GM12865 (cell line): ENCODE measurements around the gene MMP1.

ENCODE experiments used
- DNase-seq: peaks from one replicate; pipeline ENCODE4 v3.0.0; 2010; ENCODE audit warnings: low read depth
- H3K4me3 ChIP-seq: 2 replicates; pipeline ENCODE4 v1.5.1; 2011; ENCODE audit warnings: mild to moderate bottlenecking, low read depth, low read length, control low read depth
- TF ChIP-seq, protein P1 (sequence below): IDR thresholded peaks from 2 replicates; pipeline ENCODE4 v1.5.1; 2011; ENCODE audit warnings: low read length, control low read depth, low read depth, inconsistent platforms; ENCODE audit not compliant: insufficient read depth; ENCODE audit errors: missing control alignments

Gene MMP1

GRCh38 chr11:102767800-102768199 is 30.2 kb downstream of the MMP1 start:
- no peak for DNase-seq
- H3K4me3 ChIP-seq = no peak overlapping the region
- TF ChIP-seq, protein P1, sequence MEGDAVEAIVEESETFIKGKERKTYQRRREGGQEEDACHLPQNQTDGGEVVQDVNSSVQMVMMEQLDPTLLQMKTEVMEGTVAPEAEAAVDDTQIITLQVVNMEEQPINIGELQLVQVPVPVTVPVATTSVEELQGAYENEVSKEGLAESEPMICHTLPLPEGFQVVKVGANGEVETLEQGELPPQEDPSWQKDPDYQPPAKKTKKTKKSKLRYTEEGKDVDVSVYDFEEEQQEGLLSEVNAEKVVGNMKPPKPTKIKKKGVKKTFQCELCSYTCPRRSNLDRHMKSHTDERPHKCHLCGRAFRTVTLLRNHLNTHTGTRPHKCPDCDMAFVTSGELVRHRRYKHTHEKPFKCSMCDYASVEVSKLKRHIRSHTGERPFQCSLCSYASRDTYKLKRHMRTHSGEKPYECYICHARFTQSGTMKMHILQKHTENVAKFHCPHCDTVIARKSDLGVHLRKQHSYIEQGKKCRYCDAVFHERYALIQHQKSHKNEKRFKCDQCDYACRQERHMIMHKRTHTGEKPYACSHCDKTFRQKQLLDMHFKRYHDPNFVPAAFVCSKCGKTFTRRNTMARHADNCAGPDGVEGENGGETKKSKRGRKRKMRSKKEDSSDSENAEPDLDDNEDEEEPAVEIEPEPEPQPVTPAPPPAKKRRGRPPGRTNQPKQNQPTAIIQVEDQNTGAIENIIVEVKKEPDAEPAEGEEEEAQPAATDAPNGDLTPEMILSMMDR = no peak

GRCh38 chr11:102763440-102763839 is 34.5 kb downstream of the MMP1 start:
- DNase-seq = no peak
- TF ChIP-seq, protein P1 = no peak
- H3K4me3 ChIP-seq = no peak overlapping the region

GRCh38 chr11:102762361-102762767 is 35.6 kb downstream of the MMP1 start:
- TF ChIP-seq, protein P1 = no peak
- no peak for DNase-seq
- no peak overlapping the region for H3K4me3 ChIP-seq

GRCh38 chr11:102761646-102762238 is 36.2 kb downstream of the MMP1 start:
- TF ChIP-seq, protein P1 = no peak
- no peak overlapping the region for H3K4me3 ChIP-seq
- no peak for DNase-seq

GRCh38 chr11:102760344-102761035 is 37.5 kb downstream of the MMP1 start:
- H3K4me3 ChIP-seq = no peak overlapping the region
- TF ChIP-seq, protein P1 = no peak
- DNase-seq = no peak

DNA sequence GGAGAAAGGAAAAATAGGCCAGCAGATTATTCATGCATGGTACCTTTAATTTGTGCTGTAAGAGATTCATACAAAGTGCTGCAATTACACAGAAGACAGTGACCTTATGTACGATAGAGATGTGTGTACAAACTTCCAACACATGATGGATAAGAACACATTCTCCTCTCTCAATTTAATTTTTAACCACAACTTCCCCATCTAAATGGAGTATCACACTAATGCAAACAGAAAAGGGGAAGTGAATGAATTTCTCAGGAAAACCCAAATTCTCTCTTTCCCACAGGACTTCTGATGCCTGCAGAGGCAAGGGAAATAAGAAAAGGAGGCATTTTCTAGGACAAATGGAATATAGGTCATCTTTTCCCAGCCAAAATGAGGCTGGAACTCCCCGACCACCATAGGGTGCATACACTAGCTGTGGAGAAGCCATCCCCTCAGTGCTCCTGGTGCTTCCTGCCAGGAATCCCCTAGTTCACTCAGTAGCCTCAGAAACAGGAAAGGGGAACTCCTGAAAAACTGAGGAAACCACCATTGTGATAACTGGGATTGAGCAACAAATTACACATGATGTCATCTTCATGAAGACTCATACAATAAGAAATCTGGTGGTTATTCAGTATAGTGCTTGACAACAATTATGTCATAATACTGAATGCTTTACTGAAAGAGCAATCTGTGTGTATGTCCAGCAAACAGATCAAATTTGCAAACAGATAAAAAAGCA is 40.0 kb downstream of the MMP1 start:
- TF ChIP-seq, protein P1 = no peak
- no peak for DNase-seq
- no peak overlapping the region for H3K4me3 ChIP-seq
